Dermis microvascular lymphatic vessel endothelial cell (primary cell): Measurements from ENCODE around the gene SEC16A. TPM values are rescaled to one million over a fixed set of nuclear protein-coding genes. Genes with fewer than 3 reads are reported as not detected.

ENCODE experiments used
- DNase-seq, 2 donors: peaks; one replicate each; pipeline versions ENCODE4 v3.0.0 to v3.0.0-alpha.2; 2010; ENCODE audit warnings: low read depth in 2 of 2
- total RNA-seq: library from RNA; depleted of rRNA; stranded (reverse); fragments of >200 nt; gene quantifications from 2 replicates; pipeline ENCODE4 v1.2.1, GENCODE V29; 2014

The SEC16A gene
- total RNA-seq, 1 donor from 2014 or later: 12.1 TPM

DNA sequence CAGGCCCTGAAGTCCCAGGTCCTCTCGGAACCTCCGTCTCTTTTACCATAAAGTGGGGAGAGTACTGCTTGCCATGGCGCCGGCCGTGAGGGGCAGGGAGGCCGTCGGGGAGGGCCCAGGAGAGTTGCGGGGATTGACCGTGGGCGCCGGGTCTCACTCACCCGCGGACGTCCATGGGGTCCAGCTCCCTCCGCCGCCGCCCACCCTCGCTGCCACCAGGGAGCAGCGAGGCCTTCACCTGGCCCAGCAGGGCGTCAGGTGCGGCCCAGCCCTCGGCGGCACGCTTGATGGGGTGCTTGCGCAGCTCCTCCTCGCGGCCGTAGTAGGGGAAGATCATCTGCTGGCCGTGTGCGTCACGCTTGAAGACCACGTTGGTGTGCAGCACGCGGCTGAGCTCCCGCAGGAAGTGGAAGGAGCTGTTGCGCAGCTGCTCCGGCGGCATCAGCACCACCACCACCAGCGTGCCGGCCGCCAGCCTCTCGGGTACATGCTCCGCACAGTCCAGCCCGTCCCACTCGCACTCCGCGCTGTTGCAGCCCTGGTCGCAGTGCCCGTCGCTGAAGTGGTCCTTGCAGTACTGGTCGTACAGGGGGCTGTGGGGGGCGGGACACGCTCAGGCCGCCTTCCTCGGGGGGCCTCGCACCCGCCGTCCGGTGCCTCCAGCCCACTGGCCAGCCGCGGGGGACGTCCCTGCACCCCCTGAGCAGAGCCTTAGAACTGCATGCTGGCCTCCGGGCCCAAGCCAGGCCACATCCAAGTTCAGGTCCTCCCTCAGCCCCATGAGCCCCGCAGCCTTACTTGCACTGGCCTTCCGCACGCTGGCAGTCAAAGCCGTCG is 21.9 kb upstream of the SEC16A start:
- DNase-seq: no peak

DNA sequence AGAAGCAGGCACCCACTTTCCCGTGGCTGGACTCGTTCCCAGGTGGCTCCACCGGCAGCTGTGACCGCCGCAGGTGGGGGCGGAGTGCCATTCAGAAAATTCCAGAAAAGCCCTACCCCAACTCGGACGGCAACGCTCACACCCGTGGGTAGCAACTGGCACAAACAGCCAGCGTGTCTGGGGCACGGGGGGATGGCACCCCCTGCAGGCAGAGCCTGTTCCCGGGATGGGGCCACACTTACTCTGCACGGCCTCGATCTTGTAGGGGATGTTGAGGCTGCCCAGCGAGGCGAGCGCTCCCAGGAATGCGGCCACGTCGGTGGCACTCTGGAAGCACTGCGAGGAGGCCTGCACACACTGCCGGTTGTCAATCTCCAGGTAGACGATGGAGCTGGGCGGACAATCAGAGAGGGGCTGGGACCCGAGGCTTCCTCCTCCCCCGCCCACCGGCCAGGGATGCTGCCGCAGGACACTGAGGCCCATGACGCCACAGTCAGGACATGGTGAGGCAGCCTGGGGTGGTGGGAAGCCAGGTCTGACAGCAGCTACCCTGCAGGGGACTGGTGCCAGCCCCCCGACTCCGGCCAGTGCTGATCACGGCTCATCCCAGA is 20.2 kb upstream of the SEC16A start:
- DNase-seq: no peak

DNA sequence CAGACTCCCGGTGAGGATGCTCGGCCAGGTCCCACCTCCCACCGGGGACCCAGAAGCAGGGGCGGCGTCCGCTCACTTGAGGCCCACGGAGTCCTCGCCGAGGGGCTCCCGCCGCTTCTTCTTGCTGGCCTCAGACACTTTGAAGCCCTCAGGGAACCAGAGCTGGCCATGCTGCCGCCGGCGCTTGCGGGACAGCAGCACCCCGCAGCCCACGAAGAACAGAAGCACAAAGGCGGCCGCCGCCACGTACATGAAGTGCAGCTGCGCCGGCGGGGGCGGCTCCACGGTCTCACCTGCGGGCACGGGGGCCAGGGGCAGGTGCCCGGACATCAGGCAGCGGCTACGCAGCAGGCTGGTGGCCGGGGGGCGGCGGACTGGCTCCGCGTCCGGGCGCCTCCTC is 19.4 kb upstream of the SEC16A start:
- DNase-seq: no peak

DNA sequence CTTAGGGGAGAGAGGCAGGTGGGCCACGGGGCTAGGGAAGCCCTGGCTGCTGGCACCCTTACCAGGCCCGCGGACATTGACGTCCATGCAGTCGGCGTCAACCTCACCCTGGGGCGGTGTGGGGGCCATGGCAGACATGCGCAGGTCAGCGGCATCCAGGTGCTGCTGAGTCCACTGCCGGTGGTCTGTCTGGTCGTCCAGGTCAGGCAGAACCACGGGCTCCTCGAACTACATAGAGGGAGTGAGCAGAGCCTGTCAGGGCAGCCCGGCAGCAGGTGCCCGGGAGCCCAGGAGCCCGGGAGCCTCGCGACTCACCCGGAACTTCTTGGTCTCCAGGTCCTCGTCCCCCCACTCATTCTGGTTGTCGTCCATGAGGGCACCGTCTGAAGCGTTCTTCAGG is 18.8 kb upstream of the SEC16A start:
- DNase-seq: no peak

DNA sequence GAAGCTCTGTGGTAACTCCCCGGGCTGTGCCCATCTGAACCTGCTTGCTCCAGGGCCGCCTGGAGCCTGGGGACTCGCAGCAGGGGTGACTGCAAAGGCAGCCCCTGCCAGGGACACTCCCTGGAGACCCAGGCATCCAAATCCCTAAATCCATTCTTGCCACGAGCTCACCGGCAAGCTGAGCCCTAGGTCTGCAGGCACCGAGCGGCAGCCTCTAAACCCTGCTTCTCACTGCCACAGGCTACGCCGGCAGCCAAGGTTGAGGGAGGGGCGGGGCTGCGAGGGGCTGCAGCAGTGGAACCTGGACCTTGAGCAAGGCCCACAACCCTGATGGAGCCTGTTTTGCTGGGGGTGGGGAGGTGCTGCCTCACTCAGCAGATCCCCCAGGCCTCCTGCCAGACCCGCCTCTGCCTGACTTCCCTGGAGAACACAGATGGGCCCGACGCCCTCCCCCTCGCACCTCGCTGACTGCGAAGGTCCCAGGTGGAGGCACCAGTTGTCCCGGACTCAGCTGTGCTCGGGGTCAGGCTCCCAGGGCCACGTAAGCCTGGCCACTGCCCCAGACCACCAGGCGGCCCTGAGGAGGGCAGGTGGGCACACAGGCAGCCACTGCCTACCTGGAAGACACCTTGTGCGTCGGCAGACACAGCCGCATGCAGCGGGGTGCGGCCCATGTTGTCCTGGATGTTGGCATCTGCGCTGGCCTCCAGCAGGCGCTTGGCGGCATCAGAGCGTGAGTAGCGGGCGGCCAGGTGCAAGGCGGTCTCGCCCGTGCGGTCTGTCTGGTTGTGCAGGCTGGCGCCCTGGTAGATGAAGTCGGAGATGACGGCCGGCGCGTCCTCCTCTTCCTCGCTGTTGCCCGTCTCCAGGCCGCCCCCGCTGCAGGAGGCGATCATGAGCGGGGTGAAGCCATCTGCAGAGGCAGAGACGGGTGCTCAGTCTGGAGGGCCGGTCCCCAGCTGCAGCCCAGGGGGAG is 17.4 kb upstream of the SEC16A start:
- no peak for DNase-seq

DNA sequence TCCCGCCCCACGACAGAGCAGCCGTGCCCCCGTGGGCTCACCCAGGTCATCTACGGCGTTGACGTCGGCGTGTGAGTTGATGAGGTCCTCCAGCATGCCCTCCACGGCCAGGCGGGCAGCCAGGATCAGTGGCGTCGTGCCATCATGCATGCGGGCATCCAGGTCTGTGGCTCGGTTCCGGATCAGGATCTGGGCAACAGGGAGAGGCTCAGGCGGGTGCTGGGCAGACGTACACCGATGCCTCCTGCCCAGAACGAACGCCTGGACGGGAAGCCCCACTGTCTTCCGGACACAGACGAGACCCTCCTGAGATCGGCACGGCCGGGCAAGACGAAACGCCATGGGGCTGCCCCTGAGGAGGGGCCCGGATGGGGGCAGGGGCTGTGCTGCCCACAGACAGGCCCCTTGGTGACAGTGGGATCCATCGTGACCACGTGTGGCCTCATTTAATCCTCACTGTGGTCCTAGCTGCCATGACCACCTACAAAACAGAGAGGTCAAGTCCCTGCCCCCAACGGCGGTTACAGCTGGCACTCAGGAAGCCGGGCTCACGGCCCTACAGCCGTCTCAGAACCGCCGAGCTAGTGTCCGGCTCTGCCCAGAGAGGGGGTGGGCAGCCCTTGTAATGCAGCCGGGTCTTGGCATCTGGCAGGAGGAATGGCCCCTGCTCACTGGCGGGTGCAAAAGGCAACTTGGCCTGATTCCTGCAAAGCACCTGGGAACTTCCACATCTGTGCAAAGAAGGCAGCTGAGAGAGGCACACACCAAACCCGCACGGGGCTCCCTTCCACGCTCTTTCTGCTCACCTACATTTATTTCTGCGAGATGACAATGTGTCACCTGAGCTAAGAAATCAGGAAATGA is 16.5 kb upstream of the SEC16A start:
- DNase-seq: no peak

DNA sequence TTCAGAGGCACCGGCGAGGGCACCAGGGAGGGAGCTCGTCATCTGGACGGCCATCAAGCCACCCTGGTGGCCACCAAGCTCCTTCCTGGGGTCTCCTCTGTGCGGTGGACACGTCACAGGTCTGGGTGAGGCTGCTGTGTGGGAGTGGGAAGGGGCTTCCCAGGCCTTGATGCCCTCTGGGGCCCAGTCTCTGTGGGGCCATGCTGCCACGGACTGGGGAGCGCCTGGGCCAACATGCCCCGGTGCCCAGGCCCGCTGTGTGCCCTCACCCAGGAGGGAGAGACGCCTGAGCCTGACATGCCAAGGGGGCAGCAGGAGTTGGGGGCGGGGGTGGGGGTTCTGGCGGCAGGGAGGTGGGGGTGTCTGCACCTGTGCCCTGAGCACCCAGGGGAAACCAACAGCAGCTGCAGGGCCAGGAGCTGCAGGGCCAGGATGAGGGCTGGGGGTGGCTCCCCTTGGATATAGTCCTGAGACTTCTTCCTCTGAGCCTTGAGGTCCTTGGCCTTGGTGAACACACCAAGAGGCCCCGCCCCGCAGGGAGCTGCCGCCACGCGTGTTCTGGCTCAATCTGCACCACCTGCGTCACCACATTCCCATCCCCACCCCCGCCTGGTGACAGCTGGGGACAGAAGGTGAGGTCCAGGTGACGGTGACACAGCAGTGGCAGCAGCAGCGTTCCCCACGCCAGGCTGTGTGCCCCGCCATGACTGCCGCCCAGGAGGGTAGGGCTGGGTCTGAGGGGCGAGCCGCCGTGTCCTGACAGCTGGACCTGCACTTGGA is 15.3 kb upstream of the SEC16A start:
- DNase-seq: no peak

DNA sequence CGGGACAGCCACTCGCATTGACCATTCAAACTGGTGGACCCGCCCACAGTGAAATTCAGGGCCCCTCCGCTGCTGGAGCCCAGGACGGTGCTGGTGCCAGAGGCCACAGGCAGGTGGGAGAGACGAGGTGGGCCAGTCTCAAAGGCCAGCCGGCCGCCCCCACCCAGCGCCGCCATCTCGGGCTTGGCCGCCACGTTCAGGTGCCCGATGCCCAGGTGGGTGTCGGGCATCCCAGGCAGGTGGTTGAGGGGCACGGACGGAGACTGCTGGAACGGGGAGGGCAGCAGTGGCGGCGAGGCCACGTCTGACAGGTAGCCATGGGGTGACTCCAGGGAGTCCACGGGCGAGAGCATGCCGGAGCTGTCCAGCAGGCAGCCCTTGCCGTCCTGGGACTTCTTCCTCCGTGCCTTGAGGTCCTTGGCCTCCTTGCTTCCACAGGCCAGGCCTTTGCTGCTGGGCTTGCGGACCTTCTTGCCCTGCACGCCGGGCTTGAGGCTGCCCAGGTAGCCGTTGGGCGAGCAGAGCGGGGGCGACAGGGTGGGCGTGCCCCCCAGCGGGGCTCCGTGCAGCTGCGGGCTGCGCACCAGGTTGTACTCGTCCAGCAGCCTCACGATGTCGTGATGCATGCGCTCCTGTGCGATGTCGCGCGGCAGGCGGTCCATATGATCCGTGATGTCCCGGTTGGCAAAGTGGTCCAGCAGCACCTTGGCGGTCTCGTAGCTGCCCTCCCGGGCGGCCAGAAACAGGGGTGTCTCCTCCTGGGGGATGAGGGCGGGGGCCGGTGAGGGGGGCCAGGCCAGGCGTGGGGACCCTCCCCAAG is 14.2 kb upstream of the SEC16A start:
- no peak for DNase-seq

DNA sequence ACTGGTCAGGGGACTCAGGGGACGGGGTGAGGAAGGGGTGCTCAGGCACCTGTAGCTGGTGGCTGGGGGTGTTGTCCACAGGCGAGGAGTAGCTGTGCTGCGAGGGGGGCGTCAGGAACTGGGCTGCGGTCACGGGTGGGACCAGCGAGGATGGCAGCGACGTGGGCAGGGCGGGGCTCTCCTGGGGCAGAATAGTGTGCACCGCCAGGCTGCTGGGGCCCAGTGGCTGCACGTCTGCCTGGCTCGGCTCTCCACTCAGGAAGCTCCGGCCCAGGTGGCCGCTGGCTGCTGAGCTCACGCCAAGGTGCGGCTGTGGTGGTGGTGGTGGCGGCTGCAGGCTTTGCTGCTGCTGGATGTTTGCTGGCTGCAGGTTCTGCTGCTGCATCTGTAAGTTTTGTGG is 13.3 kb upstream of the SEC16A start:
- DNase-seq: no peak

DNA sequence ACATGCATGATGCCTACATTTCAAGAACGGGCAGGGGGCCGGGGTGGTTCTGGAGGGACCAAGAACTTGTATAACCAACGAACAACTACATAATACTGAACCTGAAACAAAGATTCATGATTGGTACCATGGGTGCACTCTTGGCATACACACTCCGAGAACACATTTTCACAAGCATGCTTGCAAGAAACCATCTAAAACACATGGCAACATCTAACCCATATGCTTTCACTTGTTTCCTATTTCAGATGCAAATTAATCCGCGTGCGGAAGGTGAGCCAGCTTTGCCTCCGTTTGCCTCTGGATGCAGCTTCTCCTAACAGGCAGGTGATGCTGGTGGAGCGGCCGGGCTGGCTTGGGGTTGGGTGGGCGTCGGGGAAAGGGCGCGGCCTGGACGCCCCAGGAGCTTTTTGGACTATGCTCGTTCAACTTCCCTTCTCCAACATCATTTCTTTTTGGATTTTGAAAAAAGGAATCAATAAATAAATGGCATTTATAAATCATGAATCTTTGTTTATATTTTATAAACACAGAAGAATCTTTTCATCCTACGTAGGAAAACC is 12.5 kb upstream of the SEC16A start:
- DNase-seq: no peak

DNA sequence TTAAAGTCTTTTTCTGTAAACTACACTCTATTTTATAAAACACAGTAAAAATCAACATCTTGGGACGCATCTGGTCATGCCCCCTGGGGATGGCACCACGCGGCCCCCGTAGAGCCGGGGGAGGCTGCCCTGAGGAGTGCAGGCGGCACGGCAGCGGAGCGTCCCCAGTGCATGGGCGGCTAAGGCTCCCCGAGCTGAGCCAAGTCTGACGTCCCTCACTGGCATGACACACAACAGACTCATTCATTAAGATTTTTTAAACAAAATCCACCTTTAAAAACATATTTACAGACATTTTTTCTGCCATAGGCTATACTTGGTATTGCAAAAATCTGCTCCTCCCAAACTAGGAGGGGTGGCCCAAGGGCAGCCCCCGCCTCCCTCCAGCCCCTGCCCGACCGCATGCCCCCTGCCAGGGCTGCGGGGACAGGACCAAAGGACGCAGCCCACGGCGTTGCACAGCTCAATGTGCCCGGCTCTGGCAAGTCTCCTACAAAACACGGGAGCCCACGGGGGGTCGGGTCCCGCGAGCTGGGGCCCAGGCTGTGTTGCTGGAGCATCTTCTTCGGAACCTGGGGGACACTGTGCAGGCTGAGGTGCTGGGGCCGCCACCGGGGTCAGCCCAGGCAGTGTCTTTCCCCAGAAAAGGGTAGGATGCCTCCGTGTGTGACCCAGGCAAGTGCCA is 11.8 kb upstream of the SEC16A start:
- DNase-seq: no peak

DNA sequence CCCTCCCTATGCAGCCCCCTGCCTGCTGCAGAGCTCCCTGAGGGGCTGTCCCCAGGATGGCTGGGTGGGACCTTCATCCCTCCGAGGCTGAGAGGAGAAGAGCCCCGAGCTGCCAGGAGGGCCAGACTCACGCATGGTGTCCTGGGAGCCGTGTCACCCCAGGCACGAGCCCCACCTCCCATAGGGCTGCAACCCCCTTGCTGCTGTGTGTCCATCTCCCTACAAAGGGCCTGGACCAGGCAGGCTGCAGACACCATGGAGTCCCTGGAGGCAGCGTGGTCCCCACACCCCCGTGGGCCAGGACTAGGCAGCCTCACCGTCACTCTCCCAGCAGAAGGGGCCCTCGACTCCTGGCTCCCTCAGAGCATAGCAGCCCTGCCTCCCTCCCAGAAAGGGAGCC is 11.2 kb upstream of the SEC16A start:
- DNase-seq: no peak

DNA sequence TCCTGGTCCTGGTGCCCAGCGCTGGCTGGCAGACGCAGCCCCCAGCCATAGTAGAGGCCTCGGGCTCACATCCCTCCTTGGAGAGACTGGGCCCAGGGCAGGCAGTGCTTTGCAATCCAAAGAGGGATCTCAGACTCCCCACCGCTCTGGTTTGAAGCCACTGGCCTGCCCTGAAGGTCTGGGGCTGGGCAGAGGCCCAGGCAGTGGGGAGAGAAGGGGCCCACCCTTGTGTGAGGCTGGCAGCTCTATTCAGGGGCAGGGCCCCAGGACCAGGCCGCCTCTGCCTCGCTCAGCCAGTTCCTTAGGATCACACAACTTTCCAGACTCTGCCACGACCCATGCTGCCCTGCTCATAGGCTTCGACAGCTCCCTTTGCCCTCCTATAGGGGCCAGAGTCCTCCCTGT is 10.7 kb upstream of the SEC16A start:
- DNase-seq: no peak

DNA sequence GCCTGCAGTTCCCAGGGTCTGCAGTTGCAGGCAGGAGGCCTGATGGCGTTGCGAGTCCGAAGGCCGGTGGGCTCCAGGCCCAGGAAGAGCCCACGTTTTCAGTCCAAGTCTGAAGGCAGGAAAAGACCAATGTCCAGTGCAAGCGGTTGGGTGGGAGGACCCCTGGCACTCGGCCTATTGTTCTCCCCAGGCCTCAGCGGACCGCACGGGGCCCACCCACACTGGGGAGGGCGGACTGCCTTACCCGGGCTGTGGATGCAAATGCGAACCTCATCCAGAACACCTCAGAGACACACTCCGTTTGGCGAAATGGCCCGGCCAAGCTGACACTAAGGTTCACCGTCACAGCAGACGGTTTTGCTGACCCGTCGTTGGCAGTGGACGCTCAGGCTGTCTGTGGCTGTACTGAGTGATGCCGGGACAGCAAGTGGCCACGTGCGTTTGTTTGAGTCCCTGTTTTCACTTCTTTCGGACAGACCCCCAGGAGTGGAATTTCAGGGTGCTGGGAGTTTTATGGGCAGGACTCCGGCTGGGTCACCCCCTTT is 10.2 kb upstream of the SEC16A start:
- DNase-seq: no peak

DNA sequence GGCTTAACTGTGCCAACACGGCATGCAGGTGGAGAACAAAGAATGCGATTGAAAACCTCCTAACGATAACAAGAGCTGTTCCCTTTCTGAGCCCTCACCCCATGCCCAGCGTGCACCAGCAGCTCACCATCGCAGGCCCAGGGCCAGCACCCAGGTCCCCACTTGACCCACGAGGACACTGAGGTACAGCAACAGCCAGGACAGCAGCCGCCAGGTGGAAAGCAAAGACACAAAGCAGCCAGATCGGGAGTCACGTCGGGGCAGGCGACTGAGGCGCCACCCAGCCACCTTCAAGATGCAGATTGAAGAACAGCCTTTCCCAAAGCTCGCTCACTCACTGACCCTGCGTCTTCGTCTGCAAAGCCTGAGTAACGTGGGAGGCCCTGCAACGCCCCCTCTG is 6.9 kb upstream of the SEC16A start:
- no peak for DNase-seq

DNA sequence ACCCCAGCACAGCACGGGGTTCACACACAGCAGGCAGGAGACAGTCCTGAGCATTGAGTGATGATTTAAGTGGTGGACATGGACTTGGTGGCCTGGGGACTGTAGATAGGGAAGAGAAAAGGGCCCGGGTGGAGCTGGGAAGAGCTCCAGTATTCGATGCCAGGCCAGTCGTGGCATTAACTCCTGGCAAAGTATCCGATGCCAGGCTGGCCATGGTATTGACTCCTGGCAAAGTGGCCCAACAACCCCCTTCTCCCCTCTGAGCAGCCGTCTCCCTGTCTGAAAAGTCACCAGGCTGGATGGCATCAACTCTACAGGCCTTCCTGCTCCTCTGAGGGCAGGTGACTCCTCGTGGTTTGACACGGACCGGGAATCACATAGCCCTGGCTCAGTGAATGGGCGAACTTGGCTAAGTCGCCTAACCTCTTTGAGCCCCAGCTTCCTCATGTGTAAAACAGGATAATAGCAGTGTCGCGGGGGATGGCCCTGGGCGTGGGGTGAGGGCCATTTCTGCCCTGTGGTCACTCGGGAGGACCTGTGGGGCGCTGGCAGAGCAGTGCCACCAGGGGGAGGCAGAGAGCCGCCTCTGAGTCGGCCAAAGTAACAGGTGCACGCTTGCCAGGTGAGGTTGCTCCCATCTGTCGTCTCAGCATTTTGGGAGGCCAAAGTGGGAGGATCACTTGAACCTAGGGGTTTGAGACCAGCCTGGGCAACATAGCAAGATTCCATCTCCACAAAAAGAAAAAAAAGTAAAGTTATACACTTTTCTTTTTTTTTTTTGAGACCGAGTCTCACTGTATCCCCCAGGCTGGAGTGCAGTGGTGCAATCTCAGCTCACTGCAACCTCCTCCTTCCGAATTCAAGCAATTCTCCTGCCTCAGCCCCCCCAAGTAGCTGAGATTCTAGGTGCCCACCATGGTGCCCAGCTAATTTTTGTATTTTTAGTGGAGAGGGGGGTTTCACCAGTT is 5.7 kb upstream of the SEC16A start:
- peak; percentile 26 to 54 for DNase-seq

DNA sequence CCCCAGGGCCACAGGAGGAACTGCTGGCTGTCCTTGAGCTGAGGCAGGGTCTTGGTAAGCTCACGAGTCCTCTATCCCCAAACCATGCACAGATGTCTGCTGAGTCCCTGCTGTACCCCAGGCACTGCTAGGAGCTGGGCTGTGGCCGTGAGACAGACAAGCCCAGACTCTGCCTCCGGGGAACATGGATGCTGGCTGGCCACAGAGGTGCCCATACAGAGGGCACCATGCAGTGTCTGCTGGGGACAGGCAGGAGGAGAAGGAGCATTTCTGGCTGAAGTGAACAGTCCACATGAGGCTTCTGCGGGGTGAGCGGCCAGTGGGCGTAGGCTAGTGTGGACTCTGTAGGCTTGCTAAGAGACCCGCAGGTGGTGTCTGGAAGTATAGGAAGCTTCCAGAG is 4.8 kb upstream of the SEC16A start:
- no peak for DNase-seq
